ENCODE data around the gene ATXN1. TPM values are rescaled to one million over a fixed set of nuclear protein-coding genes. Genes with fewer than 3 reads are reported as not detected.

ATXN1 gene
- total and polyA plus RNA-seq, 2 of the 13 experiments (the other 11 are each of a cell fraction or from before 2014, with no cell fraction given) = 20.7 to 39.5 TPM

DNA sequence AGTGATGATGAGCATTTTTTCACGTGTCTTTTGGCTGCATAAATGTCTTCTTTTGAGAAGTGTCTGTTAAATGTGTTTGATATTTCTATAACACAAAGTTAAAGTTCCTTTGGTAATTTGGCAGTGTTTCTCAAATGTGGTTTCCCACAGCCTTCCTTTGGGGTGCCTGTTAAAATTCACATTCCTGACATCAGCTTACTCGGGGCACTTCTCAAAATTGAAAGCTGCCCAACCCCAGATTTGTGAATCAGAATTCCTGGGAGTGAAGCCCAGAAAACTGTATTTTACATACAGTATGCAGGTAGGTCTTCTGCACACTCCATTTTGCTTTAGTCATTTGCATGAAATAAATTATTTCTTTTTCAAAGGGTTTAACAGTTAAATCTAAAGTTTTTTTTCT lies 315.0 kb downstream of the ATXN1 start:
- BruUV-seq (replicated peaks) = no TSS peak
- ChIA-PET POLR2A (no interaction called here), CTCF (ENCODE audit: low intra/inter-chr PET ratio, low total read pairs) (no interaction called here)
- Histone ChIP-seq H3K4me1 (ENCODE audit: insufficient read depth, low read length) (no peaks in the 10 kb centered on the region), H3K4me2 (ENCODE audit: low read depth, low read length) (no peak overlapping the region), H3K27me3 (ENCODE audit: control insufficient read depth in 1 of 2, insufficient read depth in 2 of 2, low read length in 2 of 2) (no peaks in the 10 kb centered on the region), H4K20me1 (ENCODE audit: insufficient read depth, low read length) (no peaks in the 10 kb centered on the region), H3K9me3 (ENCODE audit: low read length) (no peaks in the 10 kb centered on the region), H3K9ac (ENCODE audit: insufficient read depth, low read depth, low read length) (no peak overlapping the region), H3K27ac (ENCODE audit: extremely low read length, insufficient read depth, low read length) (no peak overlapping the region), H3K36me3 (replicated peaks in 1 of 2; ENCODE audit: control insufficient read depth in 1 of 2, insufficient read depth in 2 of 2, low read length in 2 of 2) (no peaks in the 10 kb centered on the region), H2AFZ (ENCODE audit: low read length) (no peak overlapping the region), H3K4me3 (replicated peaks in 1 of 3; ENCODE audit: insufficient read depth in 1 of 3, low read depth in 2 of 3, low read length in 3 of 3) (no peak overlapping the region), H3K79me2 (ENCODE audit: insufficient read depth, low read length) (no peaks in the 10 kb centered on the region)
- in situ Hi-C loops (cut with HindIII; ENCODE audit: extremely low pct_ligation_motif_present, low pct_unique_long_range_greater_than_20kb) = no loop called here
- 100% methylated on average over 2 of the region's 2 CpGs for WGBS (ENCODE audit: low lambda C conversion rate)
- TF ChIP-seq CBX1 (IDR thresholded peaks at IDR 0.05; ENCODE audit: low read depth) = no peak
- TF ChIP-seq MTA3 (CRISPR knock-in tag; IDR thresholded peaks at IDR 0.05) = no peak
- TF ChIP-seq FOXP4 (CRISPR knock-in tag; IDR thresholded peaks at IDR 0.05) = no peak
- TF ChIP-seq SSRP1 (CRISPR knock-in tag; IDR thresholded peaks at IDR 0.05) = no peak
- TF ChIP-seq ZBTB43 (CRISPR knock-in tag; conservative IDR thresholded peaks at IDR 0.05) = no peak
- TF ChIP-seq, protein P1, sequence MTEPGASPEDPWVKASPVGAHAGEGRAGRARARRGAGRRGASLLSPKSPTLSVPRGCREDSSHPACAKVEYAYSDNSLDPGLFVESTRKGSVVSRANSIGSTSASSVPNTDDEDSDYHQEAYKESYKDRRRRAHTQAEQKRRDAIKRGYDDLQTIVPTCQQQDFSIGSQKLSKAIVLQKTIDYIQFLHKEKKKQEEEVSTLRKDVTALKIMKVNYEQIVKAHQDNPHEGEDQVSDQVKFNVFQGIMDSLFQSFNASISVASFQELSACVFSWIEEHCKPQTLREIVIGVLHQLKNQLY (CRISPR knock-in tag; IDR thresholded peaks at IDR 0.05) = no peak
- TF ChIP-seq HNRNPLL (IDR thresholded peaks at IDR 0.05; ENCODE audit: low read depth, low read length, poor library complexity, severe bottlenecking) = no peak
- no peak for DNase-seq (ENCODE audit: low spot score)
- FAIRE-seq = no peak
- intact Hi-C loops (cut with micrococcal nuclease; ENCODE audit: unreplicated experiment) = no loop called here
- ATAC-seq = no peak
